HAP-1 (cell line): ENCODE measurements around the gene TUBG2.

Experiments
- DNase-seq, 2 experiments: peaks; one replicate each; pipeline ENCODE4 v3.0.0-alpha.2; 2016 to 2020; ENCODE audit warnings: low spot score in 2 of 2
- H3K27me3 ChIP-seq: fragments of 250-450 bp; sonication (Bioruptor Pico); 2 replicates; pipeline ENCODE4 v1.5.1; 2020; ENCODE audit warnings: low read depth, mild to moderate bottlenecking, moderate library complexity
- H3K36me3 ChIP-seq: fragments of 250-450 bp; sonication (Bioruptor Pico); replicated peaks from 2 replicates; pipeline ENCODE4 v1.5.1; 2020; ENCODE audit warnings: mild to moderate bottlenecking
- H3K4me1 ChIP-seq: fragments of 250-450 bp; sonication (Bioruptor Pico); 2 replicates; pipeline ENCODE4 v1.5.1; 2020; ENCODE audit warnings: mild to moderate bottlenecking
- H3K4me3 ChIP-seq: fragments of 250-450 bp; sonication (Bioruptor Pico); 2 replicates; pipeline ENCODE4 v1.5.1; 2020; ENCODE audit warnings: mild to moderate bottlenecking, moderate library complexity
- H3K9me3 ChIP-seq: fragments of 250-450 bp; sonication (Bioruptor Pico); 2 replicates; pipeline ENCODE4 v1.5.1; 2020; ENCODE audit warnings: mild to moderate bottlenecking, moderate library complexity
- in situ Hi-C: fragments of 300-500 bp; cut with MboI; formaldehyde crosslinking; loops from 3 replicates; pipeline ENCODE4 v1.14.3; 2020; ENCODE audit warnings: low sequenced_read_pairs, inconsistent platforms, mixed read lengths

Gene TUBG2

GRCh38 chr17:42677012-42677857 is 18.2 kb downstream of the TUBG2 start:
- Histone ChIP-seq H3K4me3 (peak overlapping the region; percentile 80), H3K4me1 (peaks cover 49% of the 10 kb centered on the region), H3K36me3 (peaks cover 14% of the 10 kb centered on the region), H3K27me3 (no peaks in the 10 kb centered on the region), H3K9me3 (no peaks in the 10 kb centered on the region)
- DNase-seq = peak; percentile 100
- in situ Hi-C loops = loop anchor here (5.0 kb wide), 1 partner anchor 95 kb away; no protein-coding TSS in a partner anchor

- DNase-seq = peak; percentile 97 to 99
- Histone ChIP-seq H3K4me1 (peaks cover 49% of the 10 kb centered on the region), H3K4me3 (peak overlapping the region; percentile 49), H3K9me3 (no peaks in the 10 kb centered on the region), H3K27me3 (no peaks in the 10 kb centered on the region), H3K36me3 (peaks cover 5% of the 10 kb centered on the region)
- in situ Hi-C loops = loop anchor here (5.0 kb wide), 1 partner anchor 96 kb away; no protein-coding TSS in a partner anchor
These were observed 19.1 kb downstream of the TUBG2 start for GRCh38 chr17:42677921-42678781.

- H3K4me1 ChIP-seq = peaks cover 52% of the 10 kb centered on the region
- no peaks in the 10 kb centered on the region for H3K9me3 ChIP-seq
- peak; percentile 52 to 76 for DNase-seq
- H3K27me3 ChIP-seq = no peaks in the 10 kb centered on the region
- H3K4me3 ChIP-seq = peak overlapping the region; percentile 49
- no peaks in the 10 kb centered on the region; the same call in none of the 2 replicates for H3K36me3 ChIP-seq
- in situ Hi-C loops = loop anchor here (5.0 kb wide), 1 partner anchor 97 kb away; no protein-coding TSS in a partner anchor
These were observed 19.9 kb downstream of the TUBG2 start for GRCh38 chr17:42678951-42679491.

- DNase-seq = peak; percentile 74 to 88
- H3K4me1 ChIP-seq = peaks cover 46% of the 10 kb centered on the region
- H3K4me3 ChIP-seq = peak overlapping the region; percentile 49
- in situ Hi-C loops = loop anchor here (5.0 kb wide), 1 partner anchor 97 kb away; no protein-coding TSS in a partner anchor
- H3K9me3 ChIP-seq = no peaks in the 10 kb centered on the region
- no peaks in the 10 kb centered on the region for H3K27me3 ChIP-seq
- no peaks in the 10 kb centered on the region; the same call in none of the 2 replicates for H3K36me3 ChIP-seq
These were observed 20.6 kb downstream of the TUBG2 start for GRCh38 chr17:42679492-42680330.

- H3K9me3 ChIP-seq = no peaks in the 10 kb centered on the region
- peaks cover 6% of the 10 kb centered on the region for H3K36me3 ChIP-seq
- DNase-seq = peak in 1 of 2 experiments; percentile 59
- no peak overlapping the region; the same call in 1 of the 2 replicates for H3K4me3 ChIP-seq
- no peaks in the 10 kb centered on the region for H3K27me3 ChIP-seq
- in situ Hi-C loops = no loop called here
- peaks cover 45% of the 10 kb centered on the region for H3K4me1 ChIP-seq
These were observed 21.3 kb downstream of the TUBG2 start for GRCh38 chr17:42680331-42680808.

- DNase-seq = peak; percentile 78 to 87
- peaks cover 15% of the 10 kb centered on the region for H3K36me3 ChIP-seq
- peaks cover 45% of the 10 kb centered on the region for H3K4me1 ChIP-seq
- no peaks in the 10 kb centered on the region for H3K9me3 ChIP-seq
- in situ Hi-C loops = no loop called here
- peak within 1 kb of the TSS; percentile 48 for H3K4me3 ChIP-seq
- H3K27me3 ChIP-seq = no peaks in the 10 kb centered on the region
These were observed 23.1 kb downstream of the TUBG2 start, which contains the start of gene CNTNAP1 for GRCh38 chr17:42681976-42682721. Gene CNTNAP1, plus strand, starts transcription at chr17:42682531. Its CDS starts 299 bp downstream, at chr17:42682830.

GRCh38 chr17:42682722-42683403 is 23.8 kb downstream of the TUBG2 start:
- Histone ChIP-seq H3K27me3 (no peaks in the 10 kb centered on the region), H3K4me3 (peak overlapping the region; percentile 48), H3K36me3 (peaks cover 22% of the 10 kb centered on the region), H3K9me3 (no peaks in the 10 kb centered on the region), H3K4me1 (peaks cover 38% of the 10 kb centered on the region)
- DNase-seq = peak in 1 of 2 experiments; percentile 77
- in situ Hi-C loops = no loop called here

- Histone ChIP-seq H3K36me3 (peaks cover 29% of the 10 kb centered on the region), H3K4me3 (peak overlapping the region; percentile 48), H3K27me3 (no peaks in the 10 kb centered on the region), H3K9me3 (no peaks in the 10 kb centered on the region), H3K4me1 (peaks cover 36% of the 10 kb centered on the region)
- peak in 1 of 2 experiments; percentile 64 for DNase-seq
- in situ Hi-C loops = no loop called here
These were observed 24.4 kb downstream of the TUBG2 start for GRCh38 chr17:42683407-42684034.

GRCh38 chr17:42684929-42685556 is 26.0 kb downstream of the TUBG2 start:
- Histone ChIP-seq H3K4me3 (no peak overlapping the region), H3K9me3 (no peaks in the 10 kb centered on the region), H3K36me3 (peaks cover 44% of the 10 kb centered on the region), H3K4me1 (peaks cover 22% of the 10 kb centered on the region), H3K27me3 (no peaks in the 10 kb centered on the region)
- no peak for DNase-seq
- in situ Hi-C loops = no loop called here

GRCh38 chr17:42685831-42686230 is 26.7 kb downstream of the TUBG2 start:
- H3K4me3 ChIP-seq = no peak overlapping the region
- in situ Hi-C loops = no loop called here
- peaks cover 46% of the 10 kb centered on the region for H3K36me3 ChIP-seq
- no peaks in the 10 kb centered on the region for H3K9me3 ChIP-seq
- no peak for DNase-seq
- H3K4me1 ChIP-seq = peaks cover 15% of the 10 kb centered on the region
- H3K27me3 ChIP-seq = no peaks in the 10 kb centered on the region

- DNase-seq = no peak
- in situ Hi-C loops = no loop called here
- peaks cover 54% of the 10 kb centered on the region for H3K36me3 ChIP-seq
These were observed 27.5 kb downstream of the TUBG2 start for GRCh38 chr17:42686520-42687128.

More at GRCh38 chr17:42686520-42687128, 27.5 kb downstream of the TUBG2 start:
- Histone ChIP-seq H3K27me3 (no peaks in the 10 kb centered on the region), H3K9me3 (no peaks in the 10 kb centered on the region), H3K4me1 (peaks cover 7% of the 10 kb centered on the region), H3K4me3 (no peak overlapping the region)
